Colonic mucosa (tissue), 4 donors: ENCODE results near the gene HCCS. TPM values are rescaled to one million over a fixed set of nuclear protein-coding genes. Genes with fewer than 3 reads are reported as not detected.

Experiments used
- DNase-seq: peaks from one replicate; pipeline ENCODE4 v3.0.0-alpha.2; 2020
- H3K27ac ChIP-seq: fragments of 200-600 bp; one replicate; pipeline ENCODE4 v1.8.0; 2021
- H3K27me3 ChIP-seq: fragments of 200-600 bp; one replicate; pipeline ENCODE4 v1.8.0; 2021
- H3K36me3 ChIP-seq: fragments of 200-600 bp; one replicate; pipeline ENCODE4 v1.8.0; 2021
- H3K4me1 ChIP-seq: fragments of 200-600 bp; one replicate; pipeline ENCODE4 v1.8.0; 2021; ENCODE audit warnings: mild to moderate bottlenecking
- H3K4me3 ChIP-seq: fragments of 200-600 bp; one replicate; pipeline ENCODE4 v1.8.0; 2021
- H3K9ac ChIP-seq, 2 donors: one replicate each; pipeline ENCODE4 v1.7.0; 2013; ENCODE audit warnings: control low read depth in 2 of 2, low read depth in 2 of 2, low read length in 2 of 2
- H3K9me3 ChIP-seq: fragments of 200-600 bp; one replicate; pipeline ENCODE4 v1.8.0; 2021
- intact Hi-C: fragments of 100-400 bp; cut with DNase I; formaldehyde crosslinking; loops from one replicate; pipeline ENCODE4 v1.14.1; 2022
- total RNA-seq, 2 donors: library from RNA; stranded (reverse); fragmentation: NEBNext Ultra II Directional in 1 of 2; extraction: Animal tissue kit (Norgen Biotek cat#: 25700) in 1 of 2; gene quantifications; one replicate each; pipeline ENCODE4 v1.2.1, GENCODE V29; 2021
- TF ChIP-seq, protein P1 (sequence below): fragments of 200-600 bp; IDR thresholded peaks from one replicate; pipeline ENCODE4 v1.8.0; 2022; ENCODE audit warnings: antibody characterized with exemption, mild to moderate bottlenecking
- donor health status: healthy.
- donor health status: DM: no; HTN: no; CAD: no.
- donor health status: DM: no; HTN: no; CAD: no.

Gene HCCS
- total RNA-seq, 2 donors from 2014 or later: 35.7 to 43.7 TPM

GRCh38 chrX:11080741-11081305, 30.3 kb upstream of the HCCS start:
- H3K36me3 ChIP-seq: no peaks in the 10 kb centered on the region
- H3K27ac ChIP-seq: no peak overlapping the region
- H3K9ac ChIP-seq: no peak overlapping the region
- H3K27me3 ChIP-seq: no peaks in the 10 kb centered on the region
- H3K9me3 ChIP-seq: no peaks in the 10 kb centered on the region
- H3K4me3 ChIP-seq: no peak overlapping the region
- TF ChIP-seq, protein P1, sequence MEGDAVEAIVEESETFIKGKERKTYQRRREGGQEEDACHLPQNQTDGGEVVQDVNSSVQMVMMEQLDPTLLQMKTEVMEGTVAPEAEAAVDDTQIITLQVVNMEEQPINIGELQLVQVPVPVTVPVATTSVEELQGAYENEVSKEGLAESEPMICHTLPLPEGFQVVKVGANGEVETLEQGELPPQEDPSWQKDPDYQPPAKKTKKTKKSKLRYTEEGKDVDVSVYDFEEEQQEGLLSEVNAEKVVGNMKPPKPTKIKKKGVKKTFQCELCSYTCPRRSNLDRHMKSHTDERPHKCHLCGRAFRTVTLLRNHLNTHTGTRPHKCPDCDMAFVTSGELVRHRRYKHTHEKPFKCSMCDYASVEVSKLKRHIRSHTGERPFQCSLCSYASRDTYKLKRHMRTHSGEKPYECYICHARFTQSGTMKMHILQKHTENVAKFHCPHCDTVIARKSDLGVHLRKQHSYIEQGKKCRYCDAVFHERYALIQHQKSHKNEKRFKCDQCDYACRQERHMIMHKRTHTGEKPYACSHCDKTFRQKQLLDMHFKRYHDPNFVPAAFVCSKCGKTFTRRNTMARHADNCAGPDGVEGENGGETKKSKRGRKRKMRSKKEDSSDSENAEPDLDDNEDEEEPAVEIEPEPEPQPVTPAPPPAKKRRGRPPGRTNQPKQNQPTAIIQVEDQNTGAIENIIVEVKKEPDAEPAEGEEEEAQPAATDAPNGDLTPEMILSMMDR: no peak
- intact Hi-C loops: no loop called here
- no peak for DNase-seq
- no peaks in the 10 kb centered on the region for H3K4me1 ChIP-seq

DNA sequence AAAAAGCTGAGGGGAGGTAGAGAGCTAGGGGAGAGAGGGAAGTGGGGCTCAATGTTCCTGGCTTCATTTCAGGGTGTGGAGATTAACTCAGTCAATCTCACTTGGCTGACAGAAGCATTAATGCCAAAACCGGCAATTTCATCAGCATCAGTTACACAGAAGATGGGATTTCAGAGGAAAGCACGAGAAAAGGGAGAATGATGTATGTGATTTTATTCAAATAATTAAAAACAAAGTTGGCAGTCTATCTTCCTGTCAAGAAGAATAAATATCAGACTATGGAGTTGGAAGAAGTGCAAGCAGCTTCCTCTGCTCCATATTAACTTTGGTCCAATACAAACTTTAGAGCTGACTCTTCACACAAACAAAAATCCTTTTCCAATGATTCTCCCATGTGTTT, 29.6 kb upstream of the HCCS start:
- Histone ChIP-seq H3K36me3 (no peaks in the 10 kb centered on the region), H3K9me3 (no peaks in the 10 kb centered on the region), H3K27me3 (no peaks in the 10 kb centered on the region), H3K4me1 (no peaks in the 10 kb centered on the region), H3K9ac (no peak overlapping the region), H3K4me3 (no peak overlapping the region), H3K27ac (no peak overlapping the region)
- TF ChIP-seq, protein P1: no peak
- no peak for DNase-seq
- intact Hi-C loops: no loop called here

DNA sequence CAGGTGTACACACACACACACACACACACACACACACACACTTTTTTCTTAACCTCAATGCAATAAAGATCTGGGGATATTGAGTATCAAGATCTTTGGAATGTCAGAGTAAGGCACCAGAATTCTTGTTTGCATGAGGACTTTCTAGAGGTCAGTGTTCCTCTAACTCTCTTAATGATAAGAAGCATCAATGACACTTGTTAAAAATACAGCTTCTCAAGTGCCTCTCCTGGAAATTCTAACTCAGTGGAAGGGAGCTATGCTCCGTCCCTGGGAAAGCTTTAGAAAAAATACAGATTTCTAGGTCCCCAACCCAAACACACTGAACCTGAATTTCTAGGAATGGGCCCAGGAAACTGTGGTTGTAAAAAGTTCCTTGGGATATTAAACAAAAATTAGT, 25.8 kb upstream of the HCCS start:
- Histone ChIP-seq H3K27ac (no peak overlapping the region), H3K36me3 (no peaks in the 10 kb centered on the region), H3K27me3 (no peaks in the 10 kb centered on the region), H3K4me3 (no peak overlapping the region), H3K9ac (no peak overlapping the region), H3K4me1 (no peaks in the 10 kb centered on the region), H3K9me3 (no peaks in the 10 kb centered on the region)
- TF ChIP-seq, protein P1: no peak
- no peak for DNase-seq
- intact Hi-C loops: no loop called here

- H3K27ac ChIP-seq: no peak overlapping the region
- intact Hi-C loops: no loop called here
- DNase-seq: no peak
- no peaks in the 10 kb centered on the region for H3K9me3 ChIP-seq
- no peaks in the 10 kb centered on the region for H3K36me3 ChIP-seq
- TF ChIP-seq, protein P1: no peak
- H3K4me3 ChIP-seq: no peak overlapping the region
- H3K9ac ChIP-seq: no peak overlapping the region
- no peaks in the 10 kb centered on the region for H3K4me1 ChIP-seq
- H3K27me3 ChIP-seq: no peaks in the 10 kb centered on the region
These were observed 21.3 kb upstream of the HCCS start for GRCh38 chrX:11089802-11090201.

DNA sequence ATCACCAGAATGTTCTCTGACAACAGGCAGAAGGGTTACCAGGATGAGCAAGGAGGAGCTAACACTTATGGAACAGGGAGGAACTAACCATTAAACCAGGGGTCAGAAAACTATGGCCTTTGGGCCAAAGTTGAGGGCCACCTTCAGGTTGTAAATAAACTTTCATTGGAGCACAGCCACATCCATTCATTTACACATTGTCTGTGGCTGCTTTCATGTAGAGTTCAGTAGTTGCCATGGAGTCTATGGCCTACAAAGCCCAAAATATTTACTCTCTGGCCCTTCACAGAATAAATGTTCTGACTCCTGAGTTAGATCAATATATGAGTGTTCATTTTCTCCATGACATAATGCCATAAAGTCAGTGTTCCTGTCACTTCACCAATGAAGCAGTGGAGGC, 13.2 kb upstream of the HCCS start:
- no peak for DNase-seq
- intact Hi-C loops: no loop called here
- no peaks in the 10 kb centered on the region for H3K27me3 ChIP-seq
- TF ChIP-seq, protein P1: no peak
- no peaks in the 10 kb centered on the region for H3K36me3 ChIP-seq
- no peak overlapping the region for H3K9ac ChIP-seq
- no peak overlapping the region for H3K4me3 ChIP-seq
- no peaks in the 10 kb centered on the region for H3K9me3 ChIP-seq
- no peak overlapping the region for H3K27ac ChIP-seq
- H3K4me1 ChIP-seq: no peaks in the 10 kb centered on the region
